T-cell (primary cell): ENCODE data around the gene PRDX3. TPM values are rescaled to one million over a fixed set of nuclear protein-coding genes. Genes with fewer than 3 reads are reported as not detected.

Source experiments
- ATAC-seq, 4 experiments: fragments of 200-7000 bp in 3 of 4; fragments of 150-1000 bp in 1 of 4; cut with Tn5 transposase; replicated peaks in 1 of 4; 1 replicate in 3 of 4; 2 replicates in 1 of 4; pipeline ENCODE4 v1.10.0; 2021; ENCODE audit warnings: moderate library complexity in 3 of 4, mild to moderate bottlenecking in 2 of 4, moderate number of reproducible peaks in 1 of 4
- CTCF ChIA-PET, 2 donors: fragments of 300-600 bp; sonication (Branson Sonifier 250); formaldehyde crosslinking; loops; one replicate each; lab custom pipeline; 2022; ENCODE audit warnings: antibody characterized with exemption in 2 of 2; lab: Charles Lee
- POLR2A ChIA-PET, 2 donors: fragments of 300-600 bp; sonication (Branson Sonifier 250); formaldehyde crosslinking; loops; one replicate each; lab custom pipeline; 2022; ENCODE audit warnings: antibody characterized with exemption in 2 of 2; lab: Charles Lee
- DNase-seq, 35 experiments: peaks; one replicate each; pipeline versions ENCODE4 v3.0.0 to v3.0.0-alpha.2; 2013 to 2023
- H3K27ac ChIP-seq: one replicate; pipeline ENCODE4 v1.5.1; 2013; ENCODE audit warnings: low read length
- H3K27me3 ChIP-seq, 2 experiments: replicated peaks in 1 of 2; 1 replicate in 1 of 2; 2 replicates in 1 of 2; pipeline versions ENCODE4 v1.6.1 to v1.7.0; 2013; ENCODE audit warnings: low read length in 1 of 2, mixed read lengths in 1 of 2; ENCODE audit not compliant: control insufficient read depth in 2 of 2, insufficient read depth in 2 of 2; ENCODE audit errors: extremely low read depth in 1 of 2
- H3K36me3 ChIP-seq, 2 donors: 1 replicate in 1 of 2; 2 replicates in 1 of 2; pipeline versions ENCODE4 v1.6.1 to v1.7.0; 2013; ENCODE audit warnings: low read length in 1 of 2; ENCODE audit not compliant: control insufficient read depth in 2 of 2, insufficient read depth in 1 of 2; ENCODE audit errors: extremely low read depth in 1 of 2
- H3K4me1 ChIP-seq, 2 experiments: 1 replicate in 1 of 2; 2 replicates in 1 of 2; pipeline versions ENCODE4 v1.6.1 to v1.7.0; 2013; ENCODE audit warnings: low read length in 2 of 2, mixed read lengths in 1 of 2; ENCODE audit not compliant: insufficient read depth in 2 of 2, control insufficient read depth in 1 of 2; ENCODE audit errors: extremely low read depth in 1 of 2
- H3K4me3 ChIP-seq, 2 donors: 1 replicate in 1 of 2; 2 replicates in 1 of 2; pipeline versions ENCODE4 v1.5.1 to v1.7.0; 2013; ENCODE audit warnings: mild to moderate bottlenecking in 2 of 2, low read length in 1 of 2, moderate library complexity in 1 of 2; ENCODE audit not compliant: control insufficient read depth in 1 of 2; ENCODE audit errors: extremely low read depth in 1 of 2
- H3K9me3 ChIP-seq: 2 replicates; pipeline ENCODE4 v1.7.0; 2013
- H3K27ac Mint-ChIP-seq, 2 donors: one replicate each; pipeline ENCODE4 v1.8.0; 2020 to 2021; ENCODE audit warnings: mild to moderate bottlenecking in 2 of 2, mixed read lengths in 2 of 2
- H3K27me3 Mint-ChIP-seq, 2 donors: one replicate each; pipeline ENCODE4 v1.8.0; 2021 to 2022; ENCODE audit warnings: mixed read lengths in 2 of 2
- H3K36me3 Mint-ChIP-seq: one replicate; pipeline ENCODE4 v1.8.0; 2021; ENCODE audit warnings: mixed read lengths
- H3K4me1 Mint-ChIP-seq, 3 donors: one replicate each; pipeline ENCODE4 v1.8.0; 2020 to 2022; ENCODE audit warnings: mixed read lengths in 3 of 3, mild to moderate bottlenecking in 1 of 3
- H3K4me3 Mint-ChIP-seq, 3 donors: one replicate each; pipeline ENCODE4 v1.8.0; 2020 to 2022; ENCODE audit warnings: mild to moderate bottlenecking in 3 of 3, mixed read lengths in 3 of 3, moderate library complexity in 3 of 3
- H3K9me3 Mint-ChIP-seq, 3 donors: one replicate each; pipeline ENCODE4 v1.8.0; 2020 to 2022; ENCODE audit warnings: mixed read lengths in 3 of 3
- WGBS: methylation state at CpG from one replicate; pipeline ENCODE4 v1.1.5; 2013; ENCODE audit warnings: missing lambda C conversion rate; ENCODE audit not compliant: insufficient coverage; 5-methylcytosine and 5-hydroxymethylcytosine counted together
- total RNA-seq, 35 experiments: library from RNA in 6 of 35; stranded (reverse) in 6 of 35; fragments of 120-200 nt in 1 of 35; gene quantifications; one replicate each; pipeline versions ENCODE4 v1.2.1 to v1.2.4 and lab custom pipeline; 2013 to 2026

Gene PRDX3
- total RNA-seq, 5 donors from 2014 or later (not counting 1 experiment from before 2014, with no cell fraction given) = 15.7 to 36.2 (median 34.7) TPM

DNA sequence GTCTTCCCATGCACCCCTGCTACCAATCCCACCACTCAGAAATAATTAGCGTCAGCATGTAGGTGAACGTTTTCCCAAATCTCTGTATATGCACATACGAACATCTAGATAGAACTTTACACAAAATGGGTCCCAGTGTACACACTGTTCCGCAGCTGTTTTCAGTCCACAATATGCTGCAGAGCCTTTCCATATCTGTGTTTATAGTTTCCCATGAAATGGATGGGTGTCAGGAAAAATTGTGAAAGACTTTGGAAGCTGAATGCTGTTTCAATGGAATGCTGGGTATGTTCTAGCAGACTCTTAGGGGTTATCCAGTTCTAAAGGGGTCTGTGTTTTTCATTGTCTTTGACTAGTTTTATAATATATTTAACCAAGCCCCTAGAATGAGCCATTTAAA is 42.6 kb upstream of the PRDX3 start:
- CTCF ChIA-PET = interaction anchor here in 1 of 2 donors (0.7 kb wide), 1 partner anchor 37 kb away, joined by 3 read pairs; no protein-coding TSS in a partner anchor

DNA sequence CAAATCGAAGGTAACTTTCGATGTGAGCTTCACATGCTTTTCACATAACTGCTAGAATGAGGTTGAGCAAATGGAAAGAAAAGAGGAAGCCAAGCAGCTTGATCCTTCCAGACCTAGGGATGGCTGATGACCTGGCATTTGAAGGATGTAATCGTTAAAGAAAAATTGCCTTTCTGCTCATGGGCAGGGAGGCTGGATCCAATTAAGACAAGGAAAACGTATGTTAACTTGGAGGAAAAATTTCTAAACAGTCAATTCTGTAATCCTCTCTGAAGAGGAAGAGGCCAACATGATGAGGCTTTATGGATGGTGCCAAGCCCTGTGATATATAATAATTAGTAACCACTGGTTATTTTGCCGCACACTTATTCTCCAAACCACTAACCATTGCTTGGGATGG is 41.3 kb upstream of the PRDX3 start:
- POLR2A ChIA-PET = interaction anchor here in 1 of 2 donors (0.5 to 0.6 kb wide), 2 partner anchors 11 to 110 kb away, joined by 3 read pairs; no protein-coding TSS in a partner anchor
- H3K27ac ChIP-seq = no peak overlapping the region
- H3K27me3 Mint-ChIP-seq = no peaks in the 10 kb centered on the region
- H3K9me3 ChIP-seq = no peaks in the 10 kb centered on the region
- H3K36me3 ChIP-seq = no peaks in the 10 kb centered on the region
- peaks cover 4% of the 10 kb centered on the region for H3K36me3 Mint-ChIP-seq
- CTCF ChIA-PET = interaction anchor here in 1 of 2 donors (0.7 to 1.1 kb wide), 2 partner anchors 12 to 40 kb away, joined by 3 to 4 read pairs; no protein-coding TSS in a partner anchor
- H3K4me3 ChIP-seq = no peak overlapping the region
- WGBS = 80% methylated on average over 2 of the region's 5 CpGs
- no peak overlapping the region for H3K4me3 Mint-ChIP-seq
- H3K4me1 ChIP-seq = peaks cover 0 to 9% of the 10 kb centered on the region in 2 experiments
- no peaks in the 10 kb centered on the region for H3K9me3 Mint-ChIP-seq
- ATAC-seq (no peak), DNase-seq (no peak)
- H3K27me3 ChIP-seq = no peaks in the 10 kb centered on the region
- no peak overlapping the region for H3K27ac Mint-ChIP-seq
- peaks cover 30 to 61% (median 36%) of the 10 kb centered on the region in 3 donors for H3K4me1 Mint-ChIP-seq

More for the DNA sequence above, 42.6 kb upstream of the PRDX3 start:
- Mint-ChIP-seq H3K4me1 (peaks cover 21 to 56% (median 37%) of the 10 kb centered on the region in 3 donors), H3K27ac (no peak overlapping the region), H3K27me3 (no peaks in the 10 kb centered on the region), H3K9me3 (no peaks in the 10 kb centered on the region), H3K36me3 (peaks cover 4% of the 10 kb centered on the region), H3K4me3 (no peak overlapping the region)
- no peaks in the 10 kb centered on the region for H3K9me3 ChIP-seq
- ATAC-seq (no peak), DNase-seq (no peak)
- no peaks in the 10 kb centered on the region for H3K27me3 ChIP-seq
- 100% methylated on average over 1 of the region's 4 CpGs for WGBS
- H3K4me1 ChIP-seq = peaks cover 0 to 9% of the 10 kb centered on the region in 2 experiments
- no peaks in the 10 kb centered on the region for H3K36me3 ChIP-seq
- POLR2A ChIA-PET = no interaction called here
- H3K4me3 ChIP-seq = no peak overlapping the region
- H3K27ac ChIP-seq = no peak overlapping the region

- H3K27me3 Mint-ChIP-seq = no peaks in the 10 kb centered on the region
- H3K9me3 ChIP-seq = no peaks in the 10 kb centered on the region
- H3K27me3 ChIP-seq = no peaks in the 10 kb centered on the region
- H3K4me1 ChIP-seq = peaks cover 1 to 19% of the 10 kb centered on the region in 2 experiments
- H3K27ac ChIP-seq = no peak overlapping the region
- H3K9me3 Mint-ChIP-seq = no peaks in the 10 kb centered on the region
- no peak for DNase-seq
- WGBS = 75% methylated on average over 2 of the region's 4 CpGs
- peaks cover 4% of the 10 kb centered on the region for H3K36me3 Mint-ChIP-seq
- CTCF ChIA-PET = interaction anchor here in 1 of 2 donors (0.6 kb wide), 1 partner anchor 511 kb away, joined by 4 read pairs; no protein-coding TSS in a partner anchor
- no peaks in the 10 kb centered on the region for H3K36me3 ChIP-seq
- no peak overlapping the region for H3K4me3 Mint-ChIP-seq
- no peak overlapping the region for H3K4me3 ChIP-seq
- POLR2A ChIA-PET = interaction anchor here (0.6 to 1.1 kb wide), 5 partner anchors 12 to 63 kb away, joined by 3 to 5 read pairs (median 3); no protein-coding TSS in a partner anchor
- peak in 1 of 4 experiments; percentile 13 for ATAC-seq
- H3K27ac Mint-ChIP-seq = no peak overlapping the region
- H3K4me1 Mint-ChIP-seq = peaks cover 41 to 70% (median 43%) of the 10 kb centered on the region in 3 donors
These were observed 39.4 kb upstream of the PRDX3 start for GRCh38 chr10:119217991-119218490.

- Histone ChIP-seq H3K27ac (no peak overlapping the region), H3K9me3 (no peaks in the 10 kb centered on the region), H3K27me3 (no peaks in the 10 kb centered on the region), H3K4me3 (no peak overlapping the region), H3K4me1 (peaks cover 7 to 26% of the 10 kb centered on the region in 2 experiments), H3K36me3 (no peaks in the 10 kb centered on the region)
- Mint-ChIP-seq H3K36me3 (peaks cover 4% of the 10 kb centered on the region), H3K4me3 (no peak overlapping the region), H3K27me3 (no peaks in the 10 kb centered on the region), H3K4me1 (peaks cover 41 to 73% (median 47%) of the 10 kb centered on the region in 3 donors), H3K27ac (peak overlapping the region in 1 of 2 donors; percentile 1), H3K9me3 (no peaks in the 10 kb centered on the region)
- POLR2A ChIA-PET = interaction anchor here (0.6 to 1.1 kb wide), 4 partner anchors 8 to 41 kb away, joined by 3 read pairs; no protein-coding TSS in a partner anchor
- ATAC-seq = peak in 1 of 4 experiments; percentile 13
- CTCF ChIA-PET = no interaction called here
- 93% methylated on average over 4 of the region's 9 CpGs for WGBS
- DNase-seq = no peak
These were observed 38.8 kb upstream of the PRDX3 start for GRCh38 chr10:119217401-119217800.

- no peak overlapping the region for H3K4me3 Mint-ChIP-seq
- no peak overlapping the region for H3K27ac Mint-ChIP-seq
- WGBS = 88% methylated on average over 1 of the region's 5 CpGs
- no peaks in the 10 kb centered on the region for H3K27me3 Mint-ChIP-seq
- peaks cover 20 to 35% of the 10 kb centered on the region in 2 experiments for H3K4me1 ChIP-seq
- no peaks in the 10 kb centered on the region for H3K27me3 ChIP-seq
- peaks cover 46 to 75% (median 48%) of the 10 kb centered on the region in 3 donors for H3K4me1 Mint-ChIP-seq
- peaks cover 2% of the 10 kb centered on the region for H3K36me3 Mint-ChIP-seq
- ATAC-seq (no peak), DNase-seq (no peak)
- CTCF ChIA-PET = interaction anchor here in 1 of 2 donors (0.6 kb wide), 1 partner anchor 75 kb away, joined by 5 read pairs; no protein-coding TSS in a partner anchor
- H3K27ac ChIP-seq = no peak overlapping the region
- no peak overlapping the region for H3K4me3 ChIP-seq
- no peaks in the 10 kb centered on the region for H3K36me3 ChIP-seq
- H3K9me3 Mint-ChIP-seq = no peaks in the 10 kb centered on the region
- POLR2A ChIA-PET = no interaction called here
- H3K9me3 ChIP-seq = no peaks in the 10 kb centered on the region
These were observed 37.5 kb upstream of the PRDX3 start for GRCh38 chr10:119216127-119216526.

DNA sequence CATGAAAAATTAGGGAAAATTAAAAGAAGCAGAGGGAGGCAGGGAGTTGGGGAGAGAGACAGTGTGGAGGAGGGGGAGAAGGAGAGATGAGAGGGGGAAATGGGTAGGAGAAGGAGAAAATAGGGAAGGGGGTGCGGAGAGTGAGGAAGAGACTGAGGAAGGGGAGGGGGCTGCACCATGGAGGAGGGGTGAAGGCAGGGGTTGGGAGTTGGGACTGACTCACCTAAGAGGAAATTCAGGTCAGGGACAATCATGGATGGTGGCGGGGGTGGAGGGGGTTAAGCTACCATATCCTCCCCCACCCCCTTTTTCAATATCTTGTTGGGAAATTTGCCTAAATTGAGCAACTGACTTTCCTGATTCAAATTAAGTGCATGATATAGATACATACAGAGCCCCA is 36.8 kb upstream of the PRDX3 start:
- Histone ChIP-seq H3K27me3 (no peaks in the 10 kb centered on the region), H3K4me1 (peaks cover 23 to 35% of the 10 kb centered on the region in 2 experiments), H3K27ac (no peak overlapping the region), H3K4me3 (no peak overlapping the region), H3K36me3 (no peaks in the 10 kb centered on the region), H3K9me3 (no peaks in the 10 kb centered on the region)
- Mint-ChIP-seq H3K4me1 (peaks cover 50 to 80% (median 52%) of the 10 kb centered on the region in 3 donors), H3K27ac (peak overlapping the region in 1 of 2 donors; percentile 11), H3K4me3 (no peak overlapping the region), H3K36me3 (no peaks in the 10 kb centered on the region), H3K27me3 (no peaks in the 10 kb centered on the region), H3K9me3 (no peaks in the 10 kb centered on the region)
- CTCF ChIA-PET = interaction anchor here in 1 of 2 donors (0.6 kb wide), 1 partner anchor 76 kb away, joined by 5 read pairs; no protein-coding TSS in a partner anchor
- WGBS = no CpG with 5 or more reads among the region's 2 CpGs
- ATAC-seq (no peak), DNase-seq (no peak)
- POLR2A ChIA-PET = interaction anchor here in 1 of 2 donors (0.6 kb wide), 1 partner anchor 453 kb away, joined by 8 read pairs; no protein-coding TSS in a partner anchor
